Keratinocyte (primary cell): Measurements from ENCODE around the gene GCC1.

Experiments
- EZH2 ChIP-seq: IDR thresholded peaks from one replicate; pipeline ENCODE4 v1.6.1; 2012; ENCODE audit warnings: inconsistent platforms, mild to moderate bottlenecking, low read length, moderate library complexity
- TF ChIP-seq, protein P1 (sequence below), 3 experiments: IDR thresholded peaks in 1 of 3; conservative IDR thresholded peaks in 1 of 3; optimal IDR thresholded peaks in 1 of 3; 2 replicates in 2 of 3; 3 replicates in 1 of 3; pipeline versions ENCODE3 to v1.5.1; 2011; ENCODE audit warnings: low read length in 3 of 3, mild to moderate bottlenecking in 3 of 3, moderate library complexity in 2 of 3, control low read depth in 1 of 3, inconsistent platforms in 1 of 3; ENCODE audit not compliant: insufficient read depth in 2 of 3; ENCODE audit errors: extremely low read depth in 1 of 3

GRCh38 chr7:127588019-127588696, 2.8 kb upstream of the GCC1 start, which contains the start of gene ARF5:
- TF ChIP-seq, protein P1, sequence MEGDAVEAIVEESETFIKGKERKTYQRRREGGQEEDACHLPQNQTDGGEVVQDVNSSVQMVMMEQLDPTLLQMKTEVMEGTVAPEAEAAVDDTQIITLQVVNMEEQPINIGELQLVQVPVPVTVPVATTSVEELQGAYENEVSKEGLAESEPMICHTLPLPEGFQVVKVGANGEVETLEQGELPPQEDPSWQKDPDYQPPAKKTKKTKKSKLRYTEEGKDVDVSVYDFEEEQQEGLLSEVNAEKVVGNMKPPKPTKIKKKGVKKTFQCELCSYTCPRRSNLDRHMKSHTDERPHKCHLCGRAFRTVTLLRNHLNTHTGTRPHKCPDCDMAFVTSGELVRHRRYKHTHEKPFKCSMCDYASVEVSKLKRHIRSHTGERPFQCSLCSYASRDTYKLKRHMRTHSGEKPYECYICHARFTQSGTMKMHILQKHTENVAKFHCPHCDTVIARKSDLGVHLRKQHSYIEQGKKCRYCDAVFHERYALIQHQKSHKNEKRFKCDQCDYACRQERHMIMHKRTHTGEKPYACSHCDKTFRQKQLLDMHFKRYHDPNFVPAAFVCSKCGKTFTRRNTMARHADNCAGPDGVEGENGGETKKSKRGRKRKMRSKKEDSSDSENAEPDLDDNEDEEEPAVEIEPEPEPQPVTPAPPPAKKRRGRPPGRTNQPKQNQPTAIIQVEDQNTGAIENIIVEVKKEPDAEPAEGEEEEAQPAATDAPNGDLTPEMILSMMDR (optimal IDR thresholded peaks at IDR 0.05 in 1 of 3, IDR thresholded peaks at IDR 0.05 in 1 of 3, conservative IDR thresholded peaks at IDR 0.05 in 1 of 3; ENCODE audit: extremely low read depth in 1 of 3, insufficient read depth in 2 of 3, low read length in 3 of 3) = no peak
- TF ChIP-seq EZH2 = no peak
